22Rv1 (cell line): Measurements from ENCODE around the gene FAM133A.

Experiments used
- ZFX ChIP-seq: fragments of 450-650 bp; IDR thresholded peaks from 2 replicates; pipeline ENCODE4 v1.6.1; 2017; ENCODE audit warnings: antibody characterized with exemption, borderline replicate concordance
- TF ChIP-seq, protein P1 (sequence below): fragments of 450-650 bp; IDR thresholded peaks from 2 replicates; pipeline ENCODE4 v1.5.1; 2017; ENCODE audit warnings: mild to moderate bottlenecking

DNA sequence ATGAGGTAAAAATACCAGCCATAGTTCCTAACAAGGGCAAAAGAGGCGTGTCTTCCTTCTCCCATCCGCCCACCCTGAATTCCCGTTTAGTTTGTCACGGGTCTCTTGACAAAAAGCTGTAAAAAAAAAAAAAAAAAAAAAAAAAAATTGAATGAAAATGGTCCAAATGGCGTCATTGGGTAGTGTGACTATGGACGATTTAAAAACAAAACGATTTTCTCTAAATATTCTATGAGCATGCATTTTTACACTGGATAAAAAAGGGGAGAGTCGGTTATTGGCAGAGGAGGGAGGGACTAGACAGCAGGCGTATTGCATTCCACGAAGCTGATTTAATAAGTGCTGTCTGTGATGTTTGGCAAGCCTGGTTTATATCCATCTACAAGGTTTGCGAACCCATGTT, at the start of gene FAM133A:
- TF ChIP-seq, protein P1, sequence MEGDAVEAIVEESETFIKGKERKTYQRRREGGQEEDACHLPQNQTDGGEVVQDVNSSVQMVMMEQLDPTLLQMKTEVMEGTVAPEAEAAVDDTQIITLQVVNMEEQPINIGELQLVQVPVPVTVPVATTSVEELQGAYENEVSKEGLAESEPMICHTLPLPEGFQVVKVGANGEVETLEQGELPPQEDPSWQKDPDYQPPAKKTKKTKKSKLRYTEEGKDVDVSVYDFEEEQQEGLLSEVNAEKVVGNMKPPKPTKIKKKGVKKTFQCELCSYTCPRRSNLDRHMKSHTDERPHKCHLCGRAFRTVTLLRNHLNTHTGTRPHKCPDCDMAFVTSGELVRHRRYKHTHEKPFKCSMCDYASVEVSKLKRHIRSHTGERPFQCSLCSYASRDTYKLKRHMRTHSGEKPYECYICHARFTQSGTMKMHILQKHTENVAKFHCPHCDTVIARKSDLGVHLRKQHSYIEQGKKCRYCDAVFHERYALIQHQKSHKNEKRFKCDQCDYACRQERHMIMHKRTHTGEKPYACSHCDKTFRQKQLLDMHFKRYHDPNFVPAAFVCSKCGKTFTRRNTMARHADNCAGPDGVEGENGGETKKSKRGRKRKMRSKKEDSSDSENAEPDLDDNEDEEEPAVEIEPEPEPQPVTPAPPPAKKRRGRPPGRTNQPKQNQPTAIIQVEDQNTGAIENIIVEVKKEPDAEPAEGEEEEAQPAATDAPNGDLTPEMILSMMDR, result no peak
- TF ChIP-seq ZFX, result no peak
